IPS-NIHi11 (cell line): ENCODE measurements around the gene ATXN7L2.
A peak's percentile ranks its signal among the peaks of the same experiment; 100 is the strongest.

ENCODE experiments used
- DNase-seq: peaks from one replicate; pipeline ENCODE4 v3.0.0; 2012; ENCODE audit warnings: mixed read lengths, low spot score

ATXN7L2 gene

DNA sequence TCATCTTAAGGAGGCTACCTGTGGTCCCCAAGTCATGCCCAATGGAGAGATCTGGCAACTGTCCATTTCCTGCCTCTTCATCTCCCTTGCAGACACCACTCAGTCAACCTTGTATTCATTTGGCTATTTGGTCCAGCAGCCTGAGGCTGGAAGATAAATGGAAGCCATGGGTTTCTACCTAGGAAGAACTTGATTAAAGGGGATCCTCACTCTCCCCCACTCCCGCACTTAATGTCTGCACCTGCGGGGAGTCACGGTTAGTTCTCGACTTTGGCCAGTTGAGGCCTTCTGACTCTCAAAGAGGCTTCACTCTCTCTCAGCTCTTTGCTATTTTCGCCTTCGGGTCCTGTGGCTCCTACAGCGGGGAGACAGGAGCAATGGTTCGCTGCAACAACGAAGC is 8.4 kb upstream of the ATXN7L2 start:
- DNase-seq = no peak

DNA sequence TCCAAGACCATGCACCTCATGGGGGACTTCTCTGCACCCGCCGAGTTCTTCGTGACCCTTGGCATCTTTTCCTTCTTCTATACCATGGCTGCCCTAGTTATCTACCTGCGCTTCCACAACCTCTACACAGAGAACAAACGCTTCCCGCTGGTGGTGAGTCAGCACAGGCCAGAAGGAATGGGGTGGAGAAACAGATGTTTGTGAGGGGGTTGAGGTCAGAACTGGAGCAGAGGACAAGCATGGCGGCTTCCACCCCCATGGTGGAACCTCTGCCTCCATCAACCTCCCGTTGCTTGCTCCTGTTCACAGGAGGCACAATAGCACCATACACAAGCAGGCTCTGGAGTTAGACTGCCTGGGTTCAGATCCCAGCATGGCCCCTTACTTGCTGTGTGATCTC is 6.9 kb upstream of the ATXN7L2 start:
- no peak for DNase-seq

DNA sequence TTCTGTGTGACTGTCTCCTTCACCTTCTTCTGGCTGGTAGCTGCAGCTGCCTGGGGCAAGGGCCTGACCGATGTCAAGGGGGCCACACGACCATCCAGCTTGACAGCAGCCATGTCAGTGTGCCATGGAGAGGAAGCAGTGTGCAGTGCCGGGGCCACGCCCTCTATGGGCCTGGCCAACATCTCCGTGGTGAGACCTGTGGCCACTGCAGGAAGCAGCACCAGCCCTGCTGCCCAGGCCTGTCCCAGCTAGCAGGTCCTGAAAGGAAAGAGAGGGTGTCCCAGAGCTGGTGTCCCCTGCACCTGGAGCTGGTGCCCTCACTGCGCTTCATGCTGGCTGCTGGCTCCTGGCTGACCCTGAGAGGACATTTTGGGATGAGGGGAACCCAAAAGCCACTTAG is 5.9 kb upstream of the ATXN7L2 start:
- DNase-seq = no peak

DNA sequence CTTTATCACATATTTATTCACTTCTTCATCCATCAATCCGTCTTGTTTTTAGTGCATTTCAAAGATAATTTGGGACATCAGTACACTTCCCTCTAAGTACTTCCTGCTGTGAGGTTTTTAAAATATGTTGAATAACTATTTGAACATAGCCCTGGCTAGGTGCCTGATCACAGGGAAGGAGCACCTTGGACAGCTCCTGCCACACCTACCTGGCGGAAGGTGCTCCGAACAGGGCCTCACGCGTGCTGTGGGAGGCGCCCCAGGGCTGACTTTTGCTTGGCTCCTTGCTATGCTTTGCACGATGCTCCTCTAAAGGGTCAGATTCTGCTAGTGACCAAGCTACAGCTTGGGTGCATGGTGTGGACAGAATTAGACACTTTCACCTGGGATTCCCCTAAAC is 4.9 kb upstream of the ATXN7L2 start:
- DNase-seq = peak; percentile 72

DNA sequence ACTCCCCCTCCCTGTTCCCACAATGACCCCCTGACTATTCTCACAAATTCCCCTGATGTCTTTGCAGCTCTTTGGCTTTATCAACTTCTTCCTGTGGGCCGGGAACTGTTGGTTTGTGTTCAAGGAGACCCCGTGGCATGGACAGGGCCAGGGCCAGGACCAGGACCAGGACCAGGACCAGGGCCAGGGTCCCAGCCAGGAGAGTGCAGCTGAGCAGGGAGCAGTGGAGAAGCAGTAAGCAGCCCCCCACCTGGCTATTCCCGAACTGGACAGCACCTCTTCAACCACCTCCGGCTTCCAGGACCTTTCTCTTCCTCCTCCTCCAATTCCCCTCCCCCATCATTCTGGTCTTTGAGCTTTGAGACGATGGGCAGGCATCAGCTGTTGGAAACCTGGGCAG is 4.4 kb upstream of the ATXN7L2 start:
- DNase-seq = no peak

DNA sequence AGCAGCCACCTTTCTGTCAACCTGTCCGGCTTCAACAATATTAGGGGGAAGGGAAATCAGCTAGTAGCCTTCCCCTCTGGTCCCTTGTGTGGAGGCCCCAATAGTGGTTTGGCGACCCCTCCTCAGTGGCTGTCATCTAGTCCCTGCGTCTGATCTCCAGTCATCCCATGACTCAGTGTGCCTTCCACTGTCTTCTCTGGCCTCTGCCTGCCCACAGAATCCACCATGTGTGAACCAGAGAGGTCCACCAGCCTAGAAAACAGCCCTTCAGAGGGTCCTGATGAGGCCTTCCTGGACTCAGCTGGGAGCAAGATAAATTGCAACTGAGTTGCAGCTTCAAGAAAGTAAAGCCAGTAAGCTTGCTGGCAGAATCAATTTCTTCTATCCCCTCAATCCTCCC is 3.8 kb upstream of the ATXN7L2 start:
- no peak for DNase-seq

DNA sequence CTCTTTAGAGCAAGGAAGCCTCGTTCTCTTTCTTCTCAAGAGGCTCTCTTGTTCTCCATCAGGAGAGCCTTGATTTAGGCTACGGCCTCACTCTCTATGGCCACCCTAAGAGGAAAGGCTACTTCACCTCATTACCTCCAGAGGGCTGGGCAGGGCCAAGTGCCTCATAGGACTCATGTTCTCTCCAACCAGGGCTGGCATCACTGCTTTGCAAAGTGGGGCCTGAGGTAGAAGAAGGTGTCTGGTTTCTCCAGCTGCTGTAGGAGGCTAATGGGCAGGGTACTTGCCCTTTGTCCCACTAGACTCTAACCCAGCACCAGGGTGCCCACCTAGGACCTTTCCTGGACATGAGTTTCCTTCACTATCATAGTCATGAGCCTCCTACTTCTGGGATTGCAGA is 2.1 kb upstream of the ATXN7L2 start:
- DNase-seq = no peak

DNA sequence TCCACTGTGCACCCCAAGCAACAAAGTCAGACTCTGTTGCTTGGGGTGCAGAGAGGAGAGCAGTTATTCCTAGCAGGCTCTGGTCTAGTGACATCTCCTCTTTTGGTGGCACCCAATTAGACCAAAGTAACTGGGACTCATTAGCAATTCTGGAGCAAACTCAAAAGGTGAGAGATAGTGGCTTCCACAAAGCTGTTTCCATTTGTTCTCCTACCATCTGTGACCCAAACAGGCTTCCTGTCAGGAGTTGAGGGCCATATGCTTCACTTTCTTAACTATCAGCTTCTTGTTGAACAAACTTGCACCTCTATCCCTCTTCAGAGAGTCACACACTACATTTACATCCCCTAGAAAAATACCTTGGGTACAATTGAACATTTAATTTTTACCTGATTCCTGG is 1.5 kb upstream of the ATXN7L2 start:
- no peak for DNase-seq

DNA sequence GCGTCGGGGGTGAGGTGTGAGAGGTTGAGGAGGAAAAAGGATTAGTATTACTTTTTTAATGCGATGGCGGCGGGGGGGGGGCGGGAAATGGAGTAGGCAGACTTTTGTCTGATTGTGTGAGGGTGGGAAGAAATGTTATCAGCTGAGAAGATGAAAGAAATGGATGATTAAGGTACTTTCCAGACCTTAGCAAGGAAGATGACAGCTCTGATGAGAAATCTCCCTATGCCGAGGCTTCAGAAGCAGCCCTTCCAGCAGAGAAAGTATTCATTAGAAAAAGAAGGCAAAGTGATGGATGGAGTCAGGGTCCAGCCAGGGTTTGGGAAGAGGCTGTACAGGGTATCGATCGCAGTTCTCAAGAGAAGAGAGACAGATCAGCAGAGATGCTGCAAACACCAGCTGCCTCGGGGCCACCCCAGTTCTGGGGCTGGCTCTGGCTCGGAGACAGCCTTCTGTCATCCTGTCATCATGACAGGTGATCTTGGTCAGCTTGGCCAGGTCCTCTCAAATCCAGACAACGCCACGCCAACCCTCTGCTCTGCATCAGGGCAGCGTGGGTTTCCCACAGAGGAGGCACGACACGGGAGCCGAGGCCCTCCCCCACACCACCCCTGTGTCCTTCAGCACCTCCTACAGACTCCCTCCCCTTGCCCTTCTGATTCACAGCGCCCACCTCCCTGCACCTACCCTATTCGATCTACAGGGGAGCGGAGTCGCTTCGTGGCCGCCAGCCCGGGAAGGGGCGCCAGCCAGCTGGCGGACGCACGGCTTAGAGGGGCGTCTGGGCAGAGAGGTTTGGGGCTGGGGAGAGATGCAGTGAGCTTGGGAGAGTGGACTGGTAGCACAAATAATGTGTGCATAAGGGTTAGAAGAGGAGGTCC is 674 bp upstream of the ATXN7L2 start:
- DNase-seq = peak; percentile 70

DNA sequence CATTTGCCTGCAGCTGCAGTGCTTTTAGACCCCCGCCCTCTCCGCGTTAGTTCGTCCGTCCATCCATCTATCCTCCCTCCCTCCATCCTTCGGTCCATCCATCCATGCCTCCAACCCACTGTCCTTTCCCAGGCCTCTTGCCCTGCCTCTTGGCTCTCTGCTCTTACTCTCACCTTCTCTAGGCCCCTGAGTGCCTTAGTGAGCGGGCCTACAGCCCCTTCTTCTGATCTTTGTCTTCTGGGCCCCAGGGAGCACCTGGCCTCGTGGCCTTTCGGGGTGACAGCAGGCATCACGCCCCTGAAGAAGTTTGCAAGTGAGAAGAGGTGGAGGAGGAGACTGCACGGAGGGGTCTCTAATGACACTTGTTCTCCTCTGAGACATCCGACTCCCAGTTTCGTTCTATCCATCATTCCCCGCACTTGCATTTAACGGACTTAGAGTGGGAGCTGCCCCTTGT is 842 bp downstream of the ATXN7L2 start:
- DNase-seq = no peak

DNA sequence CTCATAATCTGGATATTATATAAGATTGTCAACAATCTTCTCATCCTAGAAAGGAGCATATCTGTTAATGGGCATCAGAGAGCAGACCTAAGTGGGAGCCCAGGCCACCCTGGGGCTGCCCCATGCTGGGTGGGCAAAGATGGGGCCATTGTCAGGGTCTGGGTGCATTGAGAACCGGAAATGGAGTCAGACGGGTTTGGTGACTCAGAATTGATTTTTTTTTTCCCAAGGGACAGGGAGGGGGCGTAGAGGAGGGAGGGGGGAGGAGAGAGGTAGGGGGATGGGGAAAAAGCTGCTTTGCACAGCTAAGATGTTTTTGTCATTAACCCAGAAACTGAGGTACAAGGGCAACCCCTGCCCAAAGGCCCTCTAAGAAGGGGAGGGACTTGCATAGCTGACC is 1.3 kb downstream of the ATXN7L2 start:
- DNase-seq = peak; percentile 41

DNA sequence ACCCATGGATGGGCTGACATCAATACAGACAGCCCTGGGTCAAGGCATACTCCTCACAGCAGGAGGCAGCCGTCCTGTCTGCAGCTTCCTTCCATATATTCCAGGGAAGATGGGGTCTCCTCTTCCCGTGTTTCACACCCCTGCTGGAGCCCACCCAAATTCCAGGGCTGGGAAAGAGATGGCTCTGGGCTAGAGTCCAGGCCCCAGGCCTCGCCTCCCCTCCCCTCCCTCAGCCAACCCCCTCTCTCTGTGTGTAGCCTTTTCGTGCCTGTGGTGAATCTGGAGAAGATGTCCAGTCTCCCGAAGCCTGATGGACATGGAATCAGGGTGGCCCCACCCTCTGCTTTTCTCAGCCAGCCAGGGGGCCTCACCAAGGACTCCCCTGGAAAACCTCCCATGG is 3.6 kb downstream of the ATXN7L2 start:
- no peak for DNase-seq

DNA sequence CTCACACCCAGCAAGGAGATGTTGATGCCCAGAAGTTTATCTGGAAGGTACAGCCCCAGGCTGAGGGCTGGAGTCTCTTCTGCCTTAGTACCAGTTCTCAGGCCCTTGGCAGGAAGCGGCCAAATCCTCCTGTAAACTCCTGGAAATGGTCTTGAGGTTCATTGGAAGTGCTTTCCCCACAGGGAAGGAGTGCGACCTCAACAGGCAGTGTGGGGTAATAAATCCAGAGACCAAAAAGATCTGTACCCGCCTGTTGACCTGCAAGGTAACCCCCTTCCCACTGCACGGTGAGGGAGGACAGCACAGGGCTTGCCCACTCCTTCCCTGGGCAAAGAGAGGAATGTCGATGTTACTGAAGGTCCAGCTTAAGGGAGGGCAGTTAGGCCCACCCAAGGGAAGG is 4.5 kb downstream of the ATXN7L2 start:
- DNase-seq = peak; percentile 31

DNA sequence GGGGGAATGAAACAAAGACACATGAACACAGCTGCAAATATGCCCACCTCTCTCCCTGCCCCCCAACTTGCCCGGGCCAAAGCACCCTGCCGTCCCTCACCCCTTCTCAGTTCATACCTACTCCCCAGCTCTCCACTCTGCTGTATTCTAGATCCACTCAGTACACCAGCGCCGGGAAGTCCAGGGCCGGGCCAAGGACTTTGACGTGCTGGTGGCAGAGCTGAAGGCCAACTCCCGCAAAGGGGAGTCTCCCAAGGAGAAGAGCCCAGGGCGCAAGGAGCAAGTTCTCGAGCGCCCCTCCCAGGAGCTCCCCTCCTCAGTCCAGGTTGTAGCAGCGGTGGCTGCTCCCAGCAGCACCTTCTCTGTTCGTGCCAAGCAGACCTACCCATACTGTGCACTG is 5.0 kb downstream of the ATXN7L2 start:
- DNase-seq = no peak

DNA sequence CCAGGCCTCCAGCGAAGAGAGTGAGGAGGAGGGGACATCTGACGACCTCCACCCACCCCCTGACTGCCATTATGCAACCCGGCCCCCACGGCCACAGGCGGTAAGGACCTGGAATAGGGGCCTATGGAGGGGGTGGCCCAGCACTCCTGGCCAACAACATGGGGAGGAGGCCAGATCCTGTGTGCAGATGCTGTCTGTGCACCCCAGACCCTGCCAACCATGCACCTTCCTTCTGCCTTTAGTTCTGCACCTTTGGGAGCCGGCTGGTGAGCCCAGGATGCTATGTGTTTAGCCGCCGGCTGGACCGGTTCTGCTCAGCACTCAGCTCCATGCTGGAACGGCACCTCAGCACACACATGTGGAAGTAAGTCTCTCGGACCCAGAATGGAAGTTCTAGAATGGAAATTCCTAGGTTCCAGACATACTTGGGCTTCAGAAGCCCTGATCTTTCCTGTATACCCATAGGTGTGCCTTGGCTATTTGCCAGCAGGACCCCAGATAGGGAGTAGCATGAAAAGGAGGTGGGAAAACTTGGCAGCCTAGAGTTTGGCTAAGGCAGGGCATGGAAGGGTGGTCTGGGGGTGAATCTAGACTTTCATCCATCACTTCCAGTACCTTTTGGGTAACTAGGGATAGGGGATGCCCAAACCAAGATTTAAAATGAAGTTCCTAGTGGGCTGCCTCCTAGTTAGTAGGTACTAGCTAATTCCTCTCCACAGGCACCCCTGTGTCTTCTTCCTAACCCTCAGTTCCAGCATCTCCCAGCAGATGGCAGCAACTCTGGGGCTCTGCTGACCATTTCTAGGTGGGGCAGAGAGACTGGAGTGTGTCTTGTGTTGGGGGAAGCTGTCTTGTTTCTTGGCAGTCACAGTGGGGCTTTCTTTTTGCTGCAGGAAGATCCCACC is 6.6 kb downstream of the ATXN7L2 start:
- DNase-seq = peak; percentile 71

DNA sequence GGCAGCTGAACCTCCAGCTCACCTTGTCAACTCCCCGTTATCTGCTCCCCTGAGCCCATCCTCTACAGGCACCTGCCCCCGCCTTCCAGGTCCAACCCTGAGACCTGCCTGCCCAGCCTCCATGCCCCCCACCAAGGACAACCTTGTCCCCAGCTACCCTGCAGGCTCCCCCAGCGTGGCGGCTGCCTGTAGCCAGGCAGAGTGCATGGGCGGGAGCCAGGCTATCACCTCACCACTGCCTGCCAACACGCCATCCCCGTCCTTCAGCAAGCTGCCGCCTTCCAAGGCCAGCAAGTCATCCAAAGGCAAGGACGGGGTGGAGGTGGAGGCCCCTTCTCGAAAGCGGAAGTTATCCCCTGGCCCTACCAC is 7.2 kb downstream of the ATXN7L2 start:
- no peak for DNase-seq

DNA sequence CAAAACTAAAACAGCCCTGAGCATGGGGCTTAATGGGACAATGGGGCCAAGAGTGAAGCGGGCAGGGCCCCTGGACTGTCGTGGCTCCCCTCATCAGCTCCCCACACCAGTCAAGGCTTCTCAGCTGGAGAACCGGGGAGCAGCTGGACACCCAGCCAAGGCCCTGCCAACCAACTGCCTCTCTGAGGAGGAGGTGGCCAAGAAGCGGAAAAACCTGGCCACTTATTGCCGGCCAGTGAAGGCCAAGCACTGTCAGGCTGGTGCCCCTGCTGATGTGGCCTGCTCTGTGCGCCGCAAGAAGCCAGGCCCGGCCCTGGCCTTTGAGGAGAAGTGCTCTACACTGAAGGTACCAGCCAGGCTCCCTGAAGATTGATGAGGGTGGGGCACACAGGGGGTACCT is 7.7 kb downstream of the ATXN7L2 start:
- no peak for DNase-seq

DNA sequence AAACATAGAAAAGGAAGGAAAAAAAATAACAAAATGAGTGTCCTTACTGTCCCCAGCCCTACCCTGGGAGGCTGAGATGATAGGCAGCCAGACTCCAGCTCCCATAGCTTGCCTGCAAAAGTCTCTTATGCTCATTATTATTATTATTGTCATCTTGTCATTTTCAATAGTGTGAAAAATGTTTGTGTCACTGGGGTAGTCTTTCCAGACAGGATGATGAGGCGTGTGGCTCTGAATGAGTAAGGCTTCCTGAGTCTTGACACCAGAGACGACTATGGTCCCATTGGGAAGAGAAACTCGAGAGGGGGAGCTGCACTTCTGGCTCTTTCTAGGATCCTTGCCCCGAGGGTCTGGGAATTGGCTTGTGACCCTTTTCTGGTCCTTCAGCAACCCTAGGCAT is 9.1 kb downstream of the ATXN7L2 start:
- DNase-seq = no peak

DNA sequence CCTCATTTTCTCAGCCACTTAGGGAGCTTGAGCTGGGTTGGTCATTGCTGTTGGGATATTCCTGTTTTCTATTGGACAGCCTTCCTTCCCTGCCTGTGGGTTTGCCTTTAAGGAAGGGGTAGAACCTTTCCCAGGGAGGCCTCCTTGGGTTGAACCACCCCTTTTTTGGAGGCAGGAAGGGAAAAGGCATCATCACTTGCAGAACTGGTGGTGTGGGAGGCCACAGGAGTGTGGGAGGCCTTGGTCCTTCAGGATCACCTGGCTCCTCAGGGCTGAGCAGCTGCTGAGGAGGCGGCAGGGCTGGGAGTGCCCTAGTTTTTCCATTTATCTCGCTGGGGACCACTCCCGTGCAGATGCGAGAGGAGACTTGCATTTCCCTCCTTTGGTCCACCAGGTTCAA is 9.5 kb downstream of the ATXN7L2 start:
- no peak for DNase-seq

DNA sequence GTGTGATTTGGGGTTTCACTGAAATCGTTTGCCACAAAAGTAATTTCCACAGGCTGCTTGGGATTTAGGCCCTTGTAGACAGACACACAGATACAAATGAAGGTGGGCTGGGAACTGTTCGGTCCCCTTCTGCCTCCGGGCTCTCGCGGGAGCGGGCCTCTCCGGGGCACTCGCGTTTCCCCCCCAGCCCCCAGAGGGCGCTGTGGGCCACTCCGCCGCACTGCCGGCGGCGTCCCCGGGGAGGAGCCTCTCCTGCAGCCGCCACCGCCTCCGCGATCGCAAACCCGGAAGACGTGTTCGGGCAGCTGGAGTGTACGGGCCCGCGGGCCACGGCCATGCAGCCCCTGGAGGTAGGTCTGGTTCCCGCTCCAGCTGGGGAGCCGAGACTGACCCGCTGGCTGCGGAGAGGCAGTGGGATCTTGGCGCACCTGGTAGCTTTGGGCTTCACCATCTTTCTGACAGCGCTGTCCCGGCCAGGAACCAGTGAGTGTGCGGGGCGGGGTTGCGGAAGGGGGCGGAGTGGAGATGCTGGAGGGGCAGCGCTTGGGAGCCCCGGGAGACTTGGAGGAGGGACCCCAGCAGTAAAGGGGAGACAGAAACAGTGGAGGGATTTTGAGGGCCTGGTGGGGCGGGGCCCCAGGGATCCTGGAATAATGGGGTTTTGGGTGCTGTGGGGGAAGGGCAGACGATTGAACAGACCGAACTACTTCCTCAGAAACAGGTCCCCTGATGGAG is 10.3 kb downstream of the ATXN7L2 start, which contains the start of gene CYB561D1:
Gene CYB561D1 (plus strand): TSS at position 290 of the 735 bp plus-strand sequence. CDS start 46 bp downstream, at position 336.
- peak; percentile 94 for DNase-seq

DNA sequence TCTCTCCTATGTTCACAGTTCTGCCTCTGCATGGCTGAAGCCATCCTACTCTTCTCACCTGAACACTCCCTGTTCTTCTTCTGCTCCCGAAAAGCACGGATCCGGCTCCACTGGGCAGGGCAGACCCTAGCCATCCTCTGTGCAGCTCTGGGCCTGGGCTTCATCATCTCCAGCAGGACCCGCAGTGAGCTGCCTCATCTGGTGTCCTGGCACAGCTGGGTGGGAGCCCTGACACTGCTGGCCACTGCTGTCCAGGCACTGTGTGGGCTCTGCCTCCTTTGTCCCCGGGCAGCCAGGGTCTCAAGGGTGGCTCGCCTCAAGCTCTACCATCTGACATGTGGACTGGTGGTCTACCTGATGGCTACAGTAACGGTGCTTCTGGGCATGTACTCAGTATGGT is 12.0 kb downstream of the ATXN7L2 start:
- DNase-seq = no peak

DNA sequence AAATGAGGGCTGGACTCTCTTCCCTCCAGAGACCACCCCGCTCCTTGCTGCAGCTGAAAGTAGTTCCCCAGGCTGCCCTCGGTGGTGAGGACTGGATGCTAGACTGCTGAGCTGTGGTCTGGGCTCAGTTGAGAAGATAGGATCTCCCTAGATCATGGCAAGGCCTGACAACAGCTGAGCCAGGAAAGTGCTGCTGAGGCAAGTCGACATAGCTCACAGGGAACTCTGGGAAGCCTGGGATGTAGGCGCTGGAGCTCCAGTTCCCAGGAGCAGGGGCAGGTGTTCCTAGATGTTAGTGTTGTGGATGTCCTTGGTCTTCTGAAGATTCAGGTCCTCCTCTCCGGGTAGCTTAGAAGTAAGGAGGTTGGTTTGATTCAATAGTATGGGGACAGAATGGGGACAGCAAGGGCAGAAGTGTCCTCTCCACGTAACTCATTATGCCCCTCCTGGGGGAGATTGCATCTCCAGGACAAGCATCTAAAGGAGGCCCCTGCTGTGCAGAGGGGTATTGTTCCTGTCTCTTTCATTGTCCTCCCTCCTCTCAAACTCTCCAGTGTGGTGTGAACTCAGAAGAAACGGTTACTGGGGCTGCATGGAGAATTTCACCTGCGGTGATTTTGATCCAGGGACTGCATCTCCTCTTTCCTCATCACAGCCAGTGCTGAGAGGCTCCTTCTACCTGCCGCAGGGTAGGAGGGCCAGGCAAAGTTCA is 13.9 kb downstream of the ATXN7L2 start:
- no peak for DNase-seq
